Measurements from ENCODE around the gene BORA.

GRCh38 chr13:72763411-72763810, 35.7 kb downstream of the BORA start:
- TF ChIP-seq, protein P1, sequence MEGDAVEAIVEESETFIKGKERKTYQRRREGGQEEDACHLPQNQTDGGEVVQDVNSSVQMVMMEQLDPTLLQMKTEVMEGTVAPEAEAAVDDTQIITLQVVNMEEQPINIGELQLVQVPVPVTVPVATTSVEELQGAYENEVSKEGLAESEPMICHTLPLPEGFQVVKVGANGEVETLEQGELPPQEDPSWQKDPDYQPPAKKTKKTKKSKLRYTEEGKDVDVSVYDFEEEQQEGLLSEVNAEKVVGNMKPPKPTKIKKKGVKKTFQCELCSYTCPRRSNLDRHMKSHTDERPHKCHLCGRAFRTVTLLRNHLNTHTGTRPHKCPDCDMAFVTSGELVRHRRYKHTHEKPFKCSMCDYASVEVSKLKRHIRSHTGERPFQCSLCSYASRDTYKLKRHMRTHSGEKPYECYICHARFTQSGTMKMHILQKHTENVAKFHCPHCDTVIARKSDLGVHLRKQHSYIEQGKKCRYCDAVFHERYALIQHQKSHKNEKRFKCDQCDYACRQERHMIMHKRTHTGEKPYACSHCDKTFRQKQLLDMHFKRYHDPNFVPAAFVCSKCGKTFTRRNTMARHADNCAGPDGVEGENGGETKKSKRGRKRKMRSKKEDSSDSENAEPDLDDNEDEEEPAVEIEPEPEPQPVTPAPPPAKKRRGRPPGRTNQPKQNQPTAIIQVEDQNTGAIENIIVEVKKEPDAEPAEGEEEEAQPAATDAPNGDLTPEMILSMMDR (IDR thresholded peaks at IDR 0.05), result no peak
- TF ChIP-seq POLR2A (IDR thresholded peaks at IDR 0.05), result no peak
- no peak for TF ChIP-seq EP300 (IDR thresholded peaks at IDR 0.05)

Data from ovary (tissue), 3 donors.